LoVo (cell line): ENCODE results near the gene CDK17.
"Not testable (repeated sequence)": the region's sequence is repeated elsewhere in the genome, so short reads cannot be mapped to it uniquely, and the experiment has no call there.

Source experiments
- DNase-seq: peaks from one replicate; pipeline ENCODE4 v3.0.0-alpha.2; 2016; ENCODE audit warnings: low spot score

Gene CDK17

GRCh38 chr12:96354326-96354725, 45.9 kb downstream of the CDK17 start:
- no peak for DNase-seq

GRCh38 chr12:96352161-96352835, 47.9 kb downstream of the CDK17 start:
- no peak for DNase-seq

- no peak for DNase-seq
Observed at GRCh38 chr12:96350982-96351381, 49.3 kb downstream of the CDK17 start.

GRCh38 chr12:96347130-96347699, 53.0 kb downstream of the CDK17 start:
- no peak for DNase-seq

GRCh38 chr12:96346716-96347115, 53.5 kb downstream of the CDK17 start:
- DNase-seq: not testable (repeated sequence)

- DNase-seq: no peak
Observed at GRCh38 chr12:96344124-96344695, 56.0 kb downstream of the CDK17 start.

- DNase-seq: no peak
Observed at GRCh38 chr12:96343347-96343954, 56.8 kb downstream of the CDK17 start.

- DNase-seq: not testable (repeated sequence)
Observed at GRCh38 chr12:96339666-96340065, 60.6 kb downstream of the CDK17 start.

- no peak for DNase-seq
Observed at GRCh38 chr12:96338852-96339471, 61.3 kb downstream of the CDK17 start.

- no peak for DNase-seq
Observed at GRCh38 chr12:96337953-96338352, 62.3 kb downstream of the CDK17 start.

- DNase-seq: no peak
Observed at GRCh38 chr12:96336489-96336888, 63.8 kb downstream of the CDK17 start.

GRCh38 chr12:96335270-96335669, 65.0 kb downstream of the CDK17 start:
- DNase-seq: no peak

GRCh38 chr12:96334502-96334901, 65.7 kb downstream of the CDK17 start:
- DNase-seq: no peak

GRCh38 chr12:96329545-96329944, 70.7 kb downstream of the CDK17 start:
- no peak for DNase-seq

GRCh38 chr12:96329018-96329417, 71.2 kb downstream of the CDK17 start:
- no peak for DNase-seq

- no peak for DNase-seq
Observed at GRCh38 chr12:96327889-96328288, 72.3 kb downstream of the CDK17 start.

GRCh38 chr12:96327346-96327745, 72.9 kb downstream of the CDK17 start:
- DNase-seq: no peak

GRCh38 chr12:96326628-96327227, 73.5 kb downstream of the CDK17 start:
- DNase-seq: no peak

GRCh38 chr12:96323906-96324305, 76.3 kb downstream of the CDK17 start:
- DNase-seq: no peak

GRCh38 chr12:96322720-96323119, 77.5 kb downstream of the CDK17 start:
- no peak for DNase-seq

GRCh38 chr12:96321941-96322340, 78.3 kb downstream of the CDK17 start:
- no peak for DNase-seq

GRCh38 chr12:96317801-96318200, 82.4 kb downstream of the CDK17 start:
- DNase-seq: not testable (repeated sequence)
